Osteocyte (in vitro differentiated cells): ENCODE measurements around the gene GLYR1. TPM values are rescaled to one million over a fixed set of nuclear protein-coding genes. Genes with fewer than 3 reads are reported as not detected.

ENCODE experiments used
- DNase-seq: peaks from one replicate; pipeline ENCODE4 v3.0.0; 2021; ENCODE audit warnings: mixed read lengths; ENCODE audit not compliant: unreplicated experiment; ENCODE audit errors: extremely low spot score
- H3K27ac Mint-ChIP-seq: one replicate; pipeline ENCODE4 v1.8.0; 2021; ENCODE audit warnings: mild to moderate bottlenecking, mixed read lengths; ENCODE audit not compliant: unreplicated experiment
- H3K27me3 Mint-ChIP-seq: one replicate; pipeline ENCODE4 v1.8.0; 2021; ENCODE audit warnings: mixed read lengths; ENCODE audit not compliant: unreplicated experiment
- H3K36me3 Mint-ChIP-seq: one replicate; pipeline ENCODE4 v1.8.0; 2021; ENCODE audit warnings: mixed read lengths; ENCODE audit not compliant: unreplicated experiment
- H3K4me1 Mint-ChIP-seq: one replicate; pipeline ENCODE4 v1.8.0; 2021; ENCODE audit warnings: mixed read lengths; ENCODE audit not compliant: unreplicated experiment
- H3K4me3 Mint-ChIP-seq: one replicate; pipeline ENCODE4 v1.8.0; 2021; ENCODE audit warnings: mild to moderate bottlenecking, moderate library complexity, mixed read lengths; ENCODE audit not compliant: unreplicated experiment
- H3K9me3 Mint-ChIP-seq: one replicate; pipeline ENCODE4 v1.8.0; 2021; ENCODE audit warnings: mixed read lengths; ENCODE audit not compliant: unreplicated experiment
- total RNA-seq: library from RNA; stranded (reverse); gene quantifications from 2 replicates; pipeline ENCODE4 v1.2.1, GENCODE V29; 2021
- TF ChIP-seq, protein P1 (sequence below): fragments of 200-600 bp; sonication (generic); IDR thresholded peaks from 2 replicates; pipeline ENCODE4 v1.5.0; 2021; ENCODE audit warnings: antibody characterized with exemption, mild to moderate bottlenecking, moderate library complexity

GLYR1 gene
- total RNA-seq, 1 donor from 2014 or later = 76.9 TPM

DNA sequence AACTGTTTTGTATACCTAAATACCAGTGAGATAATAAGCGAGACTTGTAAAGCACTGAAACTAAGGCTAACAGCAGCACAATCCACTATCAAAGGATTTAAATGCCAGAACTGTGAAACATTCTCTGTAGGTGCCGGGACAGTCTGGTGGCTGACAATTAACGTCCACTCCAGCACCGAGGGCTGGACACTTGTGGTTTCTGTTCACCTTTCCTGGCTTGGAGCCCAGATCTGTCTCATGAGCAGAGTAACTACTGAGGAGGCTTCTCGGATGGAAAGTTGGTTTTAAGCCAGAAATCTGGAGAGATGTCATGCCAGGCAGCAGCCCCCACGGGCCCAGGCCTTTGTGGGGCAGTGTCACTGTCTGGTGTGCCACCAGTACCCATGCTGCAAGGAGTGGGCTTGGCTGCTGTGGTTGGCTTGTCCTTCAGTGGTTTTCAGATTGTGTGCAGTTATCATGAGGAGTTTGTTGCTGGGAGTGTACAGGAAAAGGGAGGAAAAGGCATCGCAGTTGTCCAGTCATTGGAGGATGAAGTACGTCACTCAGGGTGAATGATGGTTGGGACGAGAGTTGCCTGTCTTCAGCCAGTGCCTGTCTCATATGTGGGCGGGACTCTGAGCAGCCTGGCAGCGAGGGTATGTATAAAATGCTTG lies 35.7 kb upstream of the GLYR1 start:
- no peak for DNase-seq
- Mint-ChIP-seq H3K27ac (peak overlapping the region; percentile 56), H3K4me1 (peaks cover 21% of the 10 kb centered on the region), H3K36me3 (peaks cover 63% of the 10 kb centered on the region), H3K4me3 (no peak overlapping the region), H3K9me3 (no peaks in the 10 kb centered on the region), H3K27me3 (no peaks in the 10 kb centered on the region)
- TF ChIP-seq, protein P1, sequence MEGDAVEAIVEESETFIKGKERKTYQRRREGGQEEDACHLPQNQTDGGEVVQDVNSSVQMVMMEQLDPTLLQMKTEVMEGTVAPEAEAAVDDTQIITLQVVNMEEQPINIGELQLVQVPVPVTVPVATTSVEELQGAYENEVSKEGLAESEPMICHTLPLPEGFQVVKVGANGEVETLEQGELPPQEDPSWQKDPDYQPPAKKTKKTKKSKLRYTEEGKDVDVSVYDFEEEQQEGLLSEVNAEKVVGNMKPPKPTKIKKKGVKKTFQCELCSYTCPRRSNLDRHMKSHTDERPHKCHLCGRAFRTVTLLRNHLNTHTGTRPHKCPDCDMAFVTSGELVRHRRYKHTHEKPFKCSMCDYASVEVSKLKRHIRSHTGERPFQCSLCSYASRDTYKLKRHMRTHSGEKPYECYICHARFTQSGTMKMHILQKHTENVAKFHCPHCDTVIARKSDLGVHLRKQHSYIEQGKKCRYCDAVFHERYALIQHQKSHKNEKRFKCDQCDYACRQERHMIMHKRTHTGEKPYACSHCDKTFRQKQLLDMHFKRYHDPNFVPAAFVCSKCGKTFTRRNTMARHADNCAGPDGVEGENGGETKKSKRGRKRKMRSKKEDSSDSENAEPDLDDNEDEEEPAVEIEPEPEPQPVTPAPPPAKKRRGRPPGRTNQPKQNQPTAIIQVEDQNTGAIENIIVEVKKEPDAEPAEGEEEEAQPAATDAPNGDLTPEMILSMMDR = no peak

DNA sequence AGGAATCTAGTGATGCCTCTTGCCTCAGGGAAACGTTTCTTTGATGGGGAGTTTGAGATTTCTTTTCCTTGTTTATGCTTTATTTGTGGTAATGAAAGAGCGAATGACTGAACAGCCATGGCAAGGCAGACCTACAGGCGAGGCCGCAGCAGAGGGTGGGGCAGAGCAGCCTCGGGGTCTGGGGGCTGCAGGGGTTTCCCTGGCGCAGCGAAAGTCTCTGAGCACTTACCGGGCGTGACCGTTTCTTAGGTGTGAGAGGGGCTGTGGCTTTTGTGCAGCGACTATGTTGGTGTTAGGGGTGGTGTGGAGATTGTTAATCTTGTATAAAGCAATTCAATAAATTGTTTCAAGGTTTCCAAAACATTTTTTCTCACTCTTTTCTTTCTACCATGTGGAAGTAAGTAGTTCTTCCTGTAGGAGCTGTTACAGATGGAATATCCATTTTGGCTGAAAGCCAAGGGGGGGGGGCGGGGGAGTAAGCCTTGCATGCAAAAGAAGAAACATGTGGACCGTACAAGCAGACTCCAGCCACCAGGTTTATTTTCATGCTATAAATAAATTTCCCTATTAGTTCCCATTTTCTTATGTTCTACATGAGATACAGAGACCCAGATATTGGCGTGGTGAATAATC lies 35.0 kb upstream of the GLYR1 start:
- Mint-ChIP-seq H3K27ac (peak overlapping the region; percentile 56), H3K4me3 (no peak overlapping the region), H3K36me3 (peaks cover 65% of the 10 kb centered on the region), H3K9me3 (no peaks in the 10 kb centered on the region), H3K27me3 (no peaks in the 10 kb centered on the region), H3K4me1 (peaks cover 21% of the 10 kb centered on the region)
- TF ChIP-seq, protein P1 = no peak
- no peak for DNase-seq

DNA sequence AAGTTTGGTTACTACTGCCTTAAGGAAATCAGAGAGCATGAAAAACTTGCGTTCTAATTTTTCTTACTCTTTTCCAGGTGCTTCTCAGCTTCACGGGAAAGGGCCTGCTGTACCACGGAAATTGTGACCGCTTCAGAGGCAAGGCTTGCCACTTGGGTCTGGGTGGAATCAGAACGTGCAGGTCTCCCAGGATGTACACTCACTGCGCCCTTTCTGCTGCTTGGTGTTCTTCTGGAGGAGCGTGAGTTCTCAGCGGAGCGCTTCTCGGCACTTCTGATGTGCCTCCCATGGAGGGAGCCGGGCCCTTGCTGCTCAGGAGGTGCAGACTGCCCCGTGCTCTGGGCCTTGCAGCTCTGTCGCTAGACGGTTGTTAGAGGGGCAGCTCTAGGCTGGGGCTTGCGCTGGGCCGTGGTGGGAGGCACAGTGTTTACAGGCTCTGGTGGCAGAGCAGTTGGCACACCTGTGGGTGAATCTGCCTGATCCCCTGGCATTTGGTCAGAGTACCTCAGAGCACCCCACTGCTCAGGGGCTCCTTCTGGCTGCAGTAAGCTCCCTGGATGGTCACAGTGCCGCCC lies 33.0 kb upstream of the GLYR1 start:
- no peak overlapping the region for H3K4me3 Mint-ChIP-seq
- H3K36me3 Mint-ChIP-seq = peaks cover 56% of the 10 kb centered on the region

DNA sequence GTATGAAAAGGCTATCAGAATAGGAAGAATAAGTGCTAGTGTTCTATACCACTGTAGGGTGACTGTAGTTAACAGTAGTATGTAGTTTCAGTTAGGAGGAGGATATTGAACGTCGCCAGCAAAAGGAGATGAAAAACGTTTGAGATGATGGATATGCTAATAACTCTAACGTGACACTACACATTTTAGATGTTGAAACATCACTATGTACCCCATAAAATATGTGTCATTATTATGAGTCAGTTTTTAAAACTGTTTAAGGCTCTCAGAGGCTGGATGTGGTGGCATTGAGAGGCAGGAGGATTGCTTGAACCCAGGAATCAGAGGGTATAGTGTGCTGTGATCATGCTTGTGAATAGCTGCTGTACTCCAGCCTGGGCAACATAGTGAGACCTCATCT lies 32.0 kb upstream of the GLYR1 start:
- Mint-ChIP-seq H3K4me1 (peaks cover 21% of the 10 kb centered on the region), H3K4me3 (no peak overlapping the region), H3K27ac (no peak overlapping the region), H3K9me3 (no peaks in the 10 kb centered on the region), H3K27me3 (no peaks in the 10 kb centered on the region), H3K36me3 (peaks cover 53% of the 10 kb centered on the region)
- no peak for DNase-seq
- TF ChIP-seq, protein P1 = no peak

More for the DNA sequence above, 33.0 kb upstream of the GLYR1 start:
- peaks cover 21% of the 10 kb centered on the region for H3K4me1 Mint-ChIP-seq
- DNase-seq = no peak
- TF ChIP-seq, protein P1 = no peak
- no peak overlapping the region for H3K27ac Mint-ChIP-seq
- H3K9me3 Mint-ChIP-seq = no peaks in the 10 kb centered on the region
- no peaks in the 10 kb centered on the region for H3K27me3 Mint-ChIP-seq

DNA sequence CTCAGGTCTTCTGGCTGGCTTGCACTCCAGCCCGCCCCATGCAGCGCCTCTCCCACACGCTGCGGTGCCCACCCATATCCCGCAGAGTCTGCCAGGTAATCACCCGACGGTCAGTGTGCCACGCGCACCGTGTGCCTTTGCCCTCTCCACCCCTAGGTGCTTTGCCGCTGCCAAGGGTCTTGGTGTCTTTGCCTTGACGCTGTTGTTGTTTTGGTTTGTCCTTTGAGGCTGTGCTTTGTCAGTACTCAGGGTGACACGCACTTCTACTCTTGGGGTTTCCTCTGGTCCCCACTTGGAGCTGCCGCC lies 30.2 kb upstream of the GLYR1 start:
- TF ChIP-seq, protein P1 = no peak
- no peak overlapping the region for H3K27ac Mint-ChIP-seq
- H3K9me3 Mint-ChIP-seq = no peaks in the 10 kb centered on the region
- peaks cover 11% of the 10 kb centered on the region for H3K4me1 Mint-ChIP-seq
- peaks cover 47% of the 10 kb centered on the region for H3K36me3 Mint-ChIP-seq
- H3K27me3 Mint-ChIP-seq = no peaks in the 10 kb centered on the region
- DNase-seq = no peak
- H3K4me3 Mint-ChIP-seq = no peak overlapping the region
